Astrocyte (in vitro differentiated cells and primary cell): ENCODE measurements around the gene WNT9B.

Source experiments
- EZH2 ChIP-seq: IDR thresholded peaks from 2 replicates; pipeline ENCODE4 v1.6.1; 2012; ENCODE audit warnings: mild to moderate bottlenecking, low read length, inconsistent platforms; ENCODE audit not compliant: insufficient read depth
- TF ChIP-seq, protein P1 (sequence below): IDR thresholded peaks from 2 replicates; pipeline ENCODE4 v1.5.1; 2011; ENCODE audit warnings: low read depth, mild to moderate bottlenecking, inconsistent platforms, low read length, moderate library complexity; ENCODE audit not compliant: insufficient read depth

DNA sequence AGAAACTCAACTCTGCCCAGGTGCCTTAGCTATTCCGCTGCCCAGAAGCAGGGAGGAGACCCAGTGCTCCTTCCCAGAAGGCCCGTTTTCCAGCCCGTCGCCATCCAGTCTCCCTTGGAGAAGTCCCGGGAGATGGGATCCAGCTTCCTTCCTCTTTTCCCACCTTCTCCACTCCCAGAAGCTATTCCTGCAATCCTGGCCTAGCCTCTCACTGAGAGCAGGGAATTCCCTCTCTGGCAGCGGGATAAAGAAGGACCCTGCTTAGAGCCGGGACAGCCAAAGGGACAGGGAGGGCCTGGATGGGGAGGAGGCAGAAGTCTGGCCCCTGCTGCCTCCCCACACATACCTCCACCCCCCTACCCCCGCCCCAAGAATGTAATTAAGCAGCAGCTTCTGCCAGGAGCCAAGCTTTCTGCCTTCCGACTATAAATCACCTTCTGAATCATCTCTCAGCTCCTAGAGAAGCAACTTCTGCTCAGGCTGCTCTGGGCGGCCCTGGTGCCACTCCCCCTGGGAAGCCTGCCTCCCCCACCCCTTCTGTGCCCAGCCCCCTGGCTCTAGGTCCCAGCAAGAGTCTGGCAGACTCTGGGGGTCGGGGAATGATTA is 39.3 kb upstream of the WNT9B start:
- TF ChIP-seq, protein P1, sequence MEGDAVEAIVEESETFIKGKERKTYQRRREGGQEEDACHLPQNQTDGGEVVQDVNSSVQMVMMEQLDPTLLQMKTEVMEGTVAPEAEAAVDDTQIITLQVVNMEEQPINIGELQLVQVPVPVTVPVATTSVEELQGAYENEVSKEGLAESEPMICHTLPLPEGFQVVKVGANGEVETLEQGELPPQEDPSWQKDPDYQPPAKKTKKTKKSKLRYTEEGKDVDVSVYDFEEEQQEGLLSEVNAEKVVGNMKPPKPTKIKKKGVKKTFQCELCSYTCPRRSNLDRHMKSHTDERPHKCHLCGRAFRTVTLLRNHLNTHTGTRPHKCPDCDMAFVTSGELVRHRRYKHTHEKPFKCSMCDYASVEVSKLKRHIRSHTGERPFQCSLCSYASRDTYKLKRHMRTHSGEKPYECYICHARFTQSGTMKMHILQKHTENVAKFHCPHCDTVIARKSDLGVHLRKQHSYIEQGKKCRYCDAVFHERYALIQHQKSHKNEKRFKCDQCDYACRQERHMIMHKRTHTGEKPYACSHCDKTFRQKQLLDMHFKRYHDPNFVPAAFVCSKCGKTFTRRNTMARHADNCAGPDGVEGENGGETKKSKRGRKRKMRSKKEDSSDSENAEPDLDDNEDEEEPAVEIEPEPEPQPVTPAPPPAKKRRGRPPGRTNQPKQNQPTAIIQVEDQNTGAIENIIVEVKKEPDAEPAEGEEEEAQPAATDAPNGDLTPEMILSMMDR: no peak
- no peak for TF ChIP-seq EZH2
